WTC11 (cell line): ENCODE results near the gene CPTP. TPM values are rescaled to one million over a fixed set of nuclear protein-coding genes. Genes with fewer than 3 reads are reported as not detected.
A peak's percentile ranks its signal among the peaks of the same experiment; 100 is the strongest.

Experiments used
- AR ChIP-seq: fragments of 250-450 bp; sonication (Bioruptor Pico); IDR thresholded peaks from 2 replicates; pipeline ENCODE4 v1.9.0; 2021; ENCODE audit warnings: mild to moderate bottlenecking
- ATF1 ChIP-seq: sonication (generic); formaldehyde crosslinking; IDR thresholded peaks from 2 replicates; pipeline ENCODE4 v1.8.1; 2023; ENCODE audit warnings: mild to moderate bottlenecking, moderate library complexity, missing genetic modification reagents
- ATF3 ChIP-seq: sonication (generic); formaldehyde crosslinking; conservative IDR thresholded peaks from 2 replicates; pipeline ENCODE4 v1.8.1; 2022; ENCODE audit warnings: mild to moderate bottlenecking, missing genetic modification reagents
- CDX4 ChIP-seq: fragments of 250-450 bp; sonication (Bioruptor Pico); IDR thresholded peaks from 2 replicates; pipeline ENCODE4 v1.9.0; 2021; ENCODE audit warnings: moderate library complexity, mild to moderate bottlenecking, inconsistent platforms, borderline replicate concordance
- CREB1 ChIP-seq: sonication (generic); formaldehyde crosslinking; IDR thresholded peaks from 2 replicates; pipeline ENCODE4 v1.8.0; 2023; ENCODE audit warnings: mild to moderate bottlenecking, missing genetic modification reagents
- E2F1 ChIP-seq: sonication (generic); formaldehyde crosslinking; IDR thresholded peaks from 2 replicates; pipeline ENCODE4 v1.8.0; 2022; ENCODE audit warnings: mild to moderate bottlenecking, missing genetic modification reagents
- E2F5 ChIP-seq: sonication (generic); formaldehyde crosslinking; IDR thresholded peaks from 2 replicates; pipeline ENCODE4 v1.8.1; 2022; ENCODE audit warnings: mild to moderate bottlenecking, moderate library complexity, missing genetic modification reagents
- ESRRA ChIP-seq: sonication (generic); formaldehyde crosslinking; IDR thresholded peaks from 2 replicates; pipeline ENCODE4 v1.8.1; 2022; ENCODE audit warnings: mild to moderate bottlenecking, missing genetic modification reagents, borderline replicate concordance
- ETV6 ChIP-seq: sonication (generic); formaldehyde crosslinking; IDR thresholded peaks from 2 replicates; pipeline ENCODE4 v1.8.1; 2022; ENCODE audit warnings: mild to moderate bottlenecking, missing genetic modification reagents
- FOXP4 ChIP-seq: sonication (generic); formaldehyde crosslinking; IDR thresholded peaks from 2 replicates; pipeline ENCODE4 v1.8.0; 2022; ENCODE audit warnings: mild to moderate bottlenecking, missing genetic modification reagents
- GABPB1 ChIP-seq: sonication (generic); formaldehyde crosslinking; IDR thresholded peaks from 2 replicates; pipeline ENCODE4 v1.8.1; 2023; ENCODE audit warnings: mild to moderate bottlenecking, missing genetic modification reagents
- HMGXB4 ChIP-seq: sonication (generic); formaldehyde crosslinking; IDR thresholded peaks from 2 replicates; pipeline ENCODE4 v1.8.1; 2023; ENCODE audit warnings: mild to moderate bottlenecking, moderate library complexity, missing genetic modification reagents
- JAZF1 ChIP-seq: fragments of 250-450 bp; sonication (Bioruptor Pico); IDR thresholded peaks from 2 replicates; pipeline ENCODE4 v1.9.0; 2021; ENCODE audit warnings: moderate library complexity, mild to moderate bottlenecking, inconsistent platforms
- MAX ChIP-seq: sonication (generic); formaldehyde crosslinking; IDR thresholded peaks from 2 replicates; pipeline ENCODE4 v1.8.0; 2022; ENCODE audit warnings: mild to moderate bottlenecking, missing genetic modification reagents
- MYBL2 ChIP-seq: sonication (generic); formaldehyde crosslinking; IDR thresholded peaks from 2 replicates; pipeline ENCODE4 v1.8.1; 2023; ENCODE audit warnings: mild to moderate bottlenecking, moderate library complexity, missing genetic modification reagents
- NFYB ChIP-seq: sonication (generic); formaldehyde crosslinking; conservative IDR thresholded peaks from 2 replicates; pipeline ENCODE4 v1.8.0; 2022; ENCODE audit warnings: low read depth, missing genetic modification reagents
- NR1H2 ChIP-seq: sonication (generic); formaldehyde crosslinking; IDR thresholded peaks from 2 replicates; pipeline ENCODE4 v1.9.0; 2021; ENCODE audit warnings: mild to moderate bottlenecking, moderate library complexity, missing genetic modification reagents
- PREB ChIP-seq: sonication (generic); formaldehyde crosslinking; IDR thresholded peaks from 2 replicates; pipeline ENCODE4 v1.8.1; 2022; ENCODE audit warnings: mild to moderate bottlenecking, missing genetic modification reagents, moderate library complexity, borderline replicate concordance
- RORB ChIP-seq: fragments of 250-450 bp; sonication (Bioruptor Pico); IDR thresholded peaks from 2 replicates; pipeline ENCODE4 v1.9.0; 2021; ENCODE audit warnings: mild to moderate bottlenecking
- TEAD4 ChIP-seq: sonication (generic); formaldehyde crosslinking; IDR thresholded peaks from 2 replicates; pipeline ENCODE4 v1.8.0; 2022; ENCODE audit warnings: mild to moderate bottlenecking, missing genetic modification reagents
- ZBTB21 ChIP-seq: sonication (generic); formaldehyde crosslinking; IDR thresholded peaks from 2 replicates; pipeline ENCODE4 v1.8.1; 2023; ENCODE audit warnings: mild to moderate bottlenecking, missing genetic modification reagents, borderline replicate concordance
- ZNF281 ChIP-seq: sonication (generic); formaldehyde crosslinking; IDR thresholded peaks from 2 replicates; pipeline ENCODE4 v1.8.0; 2023; ENCODE audit warnings: mild to moderate bottlenecking, missing genetic modification reagents
- ZNF317 ChIP-seq: sonication (generic); formaldehyde crosslinking; IDR thresholded peaks from 2 replicates; pipeline ENCODE4 v1.8.1; 2023; ENCODE audit warnings: low read depth, mild to moderate bottlenecking, moderate library complexity, missing genetic modification reagents, borderline replicate concordance
- ZNF671 ChIP-seq: fragments of 250-450 bp; sonication (Bioruptor Pico); IDR thresholded peaks from 2 replicates; pipeline ENCODE4 v1.8.0; 2021; ENCODE audit warnings: mild to moderate bottlenecking
- total RNA-seq: library from RNA; stranded (reverse); gene quantifications from 3 replicates; pipeline ENCODE4 v1.2.3, GENCODE V29; 2021

Gene CPTP
- total RNA-seq, 1 experiment from 2014 or later, result 14.4 TPM

GRCh38 chr1:1374929-1375662 is 50.5 kb downstream of the CPTP start, which contains the start of gene AURKAIP1 (continued):
- TF ChIP-seq FOXP4 (CRISPR knock-in tag) (0 out of 2 replicates have a peak, but pooled peaks have one; percentile 12), ZNF317 (CRISPR knock-in tag) (0 out of 2 replicates have a peak, but pooled peaks have one; percentile 27), TEAD4 (peak; percentile 14; the same call in 1 of the 2 replicates), PREB (CRISPR knock-in tag) (peak; percentile 17; the same call in 1 of the 2 replicates), ZBTB21 (CRISPR knock-in tag) (no peak), E2F1 (CRISPR knock-in tag) (no peak), AR (CRISPR knock-in tag) (no peak), CDX4 (CRISPR knock-in tag) (no peak), RORB (CRISPR knock-in tag) (no peak), E2F5 (peak; percentile 86), ZNF671 (CRISPR knock-in tag) (no peak), GABPB1 (CRISPR knock-in tag) (peak; percentile 98), NFYB (0 out of 2 replicates have a peak, but pooled peaks have one; percentile 25), ETV6 (CRISPR knock-in tag) (peak; percentile 86), HMGXB4 (CRISPR knock-in tag) (peak; percentile 100), NR1H2 (CRISPR knock-in tag) (no peak), MYBL2 (peak; percentile 92; the same call in 1 of the 2 replicates), MAX (CRISPR knock-in tag) (peak; percentile 90), JAZF1 (CRISPR knock-in tag) (no peak), ESRRA (peak; percentile 62; the same call in 1 of the 2 replicates), ATF1 (CRISPR knock-in tag) (0 out of 2 replicates have a peak, but pooled peaks have one; percentile 53), ZNF281 (CRISPR knock-in tag) (0 out of 2 replicates have a peak, but pooled peaks have one; percentile 69), CREB1 (CRISPR knock-in tag) (peak; percentile 23; the same call in 1 of the 2 replicates), ATF3 (CRISPR knock-in tag) (no peak)
